IMR-90 (cell line): ENCODE measurements around the gene GRIFIN. TPM values are rescaled to one million over a fixed set of nuclear protein-coding genes. Genes with fewer than 3 reads are reported as not detected.

Experiments used
- ATAC-seq: fragments of 200-7000 bp; cut with Tn5 transposase; 2 replicates; pipeline ENCODE4 v1.9.1; 2020; ENCODE audit warnings: low read depth, mild to moderate bottlenecking, moderate library complexity
- BruUV-seq: library from RNA; stranded (reverse); fragments of 400-500 nt; replicated peaks from 2 replicates; lab custom pipeline; 2021; lab: Mats Ljungman, UMichigan
- CTCF ChIA-PET: fragments of 300-600 bp; formaldehyde crosslinking; extraction: SDS; loops from one replicate; lab custom pipeline; 2021; ENCODE audit warnings: antibody characterized with exemption; lab: Yijun Ruan, JAX
- POLR2A ChIA-PET: fragments of 300-600 bp; sonication (Branson Sonifier 250); formaldehyde crosslinking; loops from one replicate; lab custom pipeline; 2022; ENCODE audit warnings: antibody characterized with exemption; ENCODE audit not compliant: unreplicated experiment; lab: Charles Lee
- DNase-seq: peaks from one replicate; pipeline ENCODE4 v3.0.0; 2013
- H2AFZ ChIP-seq: replicated peaks from 2 replicates; pipeline ENCODE3; 2013; ENCODE audit warnings: low read length, mild to moderate bottlenecking; ENCODE audit not compliant: poor library complexity
- H2AK5ac ChIP-seq: 2 replicates; pipeline ENCODE4 v1.6.1; 2013; ENCODE audit warnings: low read depth, low read length, inconsistent platforms
- H2AK9ac ChIP-seq: replicated peaks from 2 replicates; pipeline ENCODE3; 2013; ENCODE audit warnings: mild to moderate bottlenecking, low read depth, low read length, moderate library complexity; ENCODE audit not compliant: poor library complexity
- H2BK120ac ChIP-seq: 2 replicates; pipeline ENCODE4 v1.6.1; 2013; ENCODE audit warnings: low read depth, low read length, inconsistent platforms
- H2BK15ac ChIP-seq: 3 replicates; pipeline ENCODE4 v1.6.1; 2013; ENCODE audit warnings: low read depth, low read length, inconsistent platforms
- H2BK20ac ChIP-seq: 2 replicates; pipeline ENCODE4 v1.6.1; 2013; ENCODE audit warnings: low read depth, mild to moderate bottlenecking, inconsistent platforms, low read length, moderate library complexity
- H2BK5ac ChIP-seq: 2 replicates; pipeline ENCODE4 v1.6.1; 2013; ENCODE audit warnings: mild to moderate bottlenecking, low read depth, low read length, inconsistent platforms; ENCODE audit not compliant: poor library complexity, severe bottlenecking
- H3K14ac ChIP-seq: replicated peaks from 2 replicates; pipeline ENCODE4 v1.6.1; 2013; ENCODE audit warnings: low read depth, low read length, inconsistent platforms
- H3K18ac ChIP-seq: 2 replicates; pipeline ENCODE4 v1.6.1; 2013; ENCODE audit warnings: low read depth, low read length, control low read depth
- H3K23ac ChIP-seq: 2 replicates; pipeline ENCODE4 v1.6.1; 2013; ENCODE audit warnings: low read depth, low read length, inconsistent platforms
- H3K27ac ChIP-seq: 2 replicates; pipeline ENCODE4 v1.5.1; 2013; ENCODE audit warnings: mild to moderate bottlenecking, control low read depth, low read length; ENCODE audit not compliant: insufficient read depth
- H3K27me3 ChIP-seq: 2 replicates; pipeline ENCODE4 v1.6.1; 2013; ENCODE audit warnings: low read length; ENCODE audit not compliant: control insufficient read depth, insufficient read depth
- H3K36me3 ChIP-seq: 2 replicates; pipeline ENCODE4 v1.6.1; 2013; ENCODE audit warnings: low read length, mixed read lengths; ENCODE audit not compliant: control insufficient read depth, insufficient read depth
- H3K4ac ChIP-seq: 2 replicates; pipeline ENCODE4 v1.6.1; 2013; ENCODE audit warnings: low read depth, low read length, inconsistent platforms
- H3K4me1 ChIP-seq: 2 replicates; pipeline ENCODE4 v1.6.1; 2013; ENCODE audit warnings: low read length, mixed read lengths; ENCODE audit not compliant: control insufficient read depth, insufficient read depth
- H3K4me2 ChIP-seq: 2 replicates; pipeline ENCODE4 v1.6.1; 2013; ENCODE audit warnings: low read depth, mild to moderate bottlenecking, control low read depth, low read length, moderate library complexity
- H3K4me3 ChIP-seq: 2 replicates; pipeline ENCODE4 v1.5.1; 2013; ENCODE audit warnings: low read depth, mild to moderate bottlenecking, control low read depth, low read length, moderate library complexity; ENCODE audit not compliant: insufficient read depth
- H3K56ac ChIP-seq: 2 replicates; pipeline ENCODE4 v1.6.1; 2013; ENCODE audit warnings: low read length, inconsistent platforms; ENCODE audit not compliant: insufficient read depth; ENCODE audit errors: extremely low read depth
- H3K79me1 ChIP-seq, 2 experiments: 2 replicates each; pipeline ENCODE4 v1.6.1; 2013; ENCODE audit warnings: low read length in 2 of 2, inconsistent platforms in 1 of 2, low read depth in 1 of 2
- H3K9ac ChIP-seq: 2 replicates; pipeline ENCODE4 v1.6.1; 2013; ENCODE audit warnings: low read depth, low read length, control low read depth
- H3K9me1 ChIP-seq: 2 replicates; pipeline ENCODE4 v1.6.1; 2013; ENCODE audit warnings: low read length, inconsistent platforms; ENCODE audit not compliant: insufficient read depth
- H3K9me3 ChIP-seq: 2 replicates; pipeline ENCODE4 v1.6.1; 2013; ENCODE audit warnings: low read length; ENCODE audit not compliant: control insufficient read depth, insufficient read depth
- H4K20me1 ChIP-seq: 2 replicates; pipeline ENCODE4 v1.6.1; 2013; ENCODE audit warnings: low read length, inconsistent platforms; ENCODE audit not compliant: insufficient read depth
- H4K5ac ChIP-seq: 2 replicates; pipeline ENCODE4 v1.6.1; 2013; ENCODE audit warnings: mild to moderate bottlenecking, low read depth, low read length, control low read depth
- H4K8ac ChIP-seq, 2 experiments: 2 replicates each; pipeline ENCODE4 v1.6.1; 2013; ENCODE audit warnings: low read depth in 2 of 2, low read length in 2 of 2, control low read depth in 1 of 2, inconsistent platforms in 1 of 2
- H4K91ac ChIP-seq: 2 replicates; pipeline ENCODE4 v1.6.1; 2013; ENCODE audit warnings: low read depth, low read length, inconsistent platforms; ENCODE audit not compliant: insufficient read depth
- MAFK ChIP-seq: IDR thresholded peaks from 2 replicates; pipeline ENCODE4 v1.6.1; 2012; ENCODE audit warnings: low read depth, low read length, improper control_type of control experiment
- POLR2A ChIP-seq: IDR thresholded peaks from 2 replicates; pipeline ENCODE4 v1.6.1; 2012; ENCODE audit warnings: mild to moderate bottlenecking, low read depth, low read length
- RCOR1 ChIP-seq: IDR thresholded peaks from 2 replicates; pipeline ENCODE4 v1.6.1; 2012; ENCODE audit warnings: mild to moderate bottlenecking, low read length, improper control_type of control experiment; ENCODE audit not compliant: insufficient replicate concordance
- RFX5 ChIP-seq: IDR thresholded peaks from 2 replicates; pipeline ENCODE4 v1.8.0; 2012; ENCODE audit warnings: low read depth, mild to moderate bottlenecking, low read length, moderate library complexity
- whole genome bisulfite sequencing, 2 experiments: methylation state at CpG; one replicate each; pipeline versions ENCODE4 v1.1.5 to v1.1.7; 2013; ENCODE audit warnings: missing lambda C conversion rate in 2 of 2; ENCODE audit not compliant: insufficient read length in 1 of 2; ENCODE audit errors: extremely low coverage in 2 of 2; 5-methylcytosine and 5-hydroxymethylcytosine counted together
- dilution Hi-C: fragments of 300-500 bp; cut with HindIII; formaldehyde crosslinking; loops from one replicate; pipeline ENCODE4 v1.14.3; 2018; ENCODE audit warnings: low sequenced_read_pairs; ENCODE audit not compliant: unreplicated experiment
- in situ Hi-C: fragments of 300-500 bp; cut with MboI; formaldehyde crosslinking; loops from 3 replicates; pipeline ENCODE4 v1.14.3; 2019; ENCODE audit warnings: low sequenced_read_pairs, inconsistent platforms, mixed read lengths
- intact Hi-C: fragments of 100-400 bp; cut with micrococcal nuclease; formaldehyde crosslinking; loops from 2 replicates; pipeline ENCODE4 v1.10.0; 2022
- polyA plus RNA-seq, 3 experiments: library from polyadenylated mRNA; depleted of rRNA; stranded (reverse); fragments of >200 nt; gene quantifications; 2 replicates each; pipeline ENCODE4 v1.2.3, GENCODE V29; 2012; ENCODE audit warnings: low replicate concordance in 1 of 3
- total RNA-seq: library from RNA; depleted of rRNA; stranded (reverse); fragments of >200 nt; gene quantifications from 2 replicates; pipeline ENCODE4 v1.2.3, GENCODE V29; 2012
- TF ChIP-seq, protein P1 (sequence below): fragments of 150-350 bp; IDR thresholded peaks from 2 replicates; pipeline ENCODE4 v1.6.1; 2016; ENCODE audit warnings: low read depth, mild to moderate bottlenecking, low read length, moderate library complexity, borderline replicate concordance
- TF ChIP-seq, protein P2 (sequence below): conservative IDR thresholded peaks from 2 replicates; pipeline ENCODE4 v1.5.1; 2012; ENCODE audit warnings: mild to moderate bottlenecking, low read depth, low read length, improper control_type of control experiment

The GRIFIN gene
- total and polyA plus RNA-seq, 2 of the 4 experiments (the other 2 are of a cell fraction): not detected

DNA sequence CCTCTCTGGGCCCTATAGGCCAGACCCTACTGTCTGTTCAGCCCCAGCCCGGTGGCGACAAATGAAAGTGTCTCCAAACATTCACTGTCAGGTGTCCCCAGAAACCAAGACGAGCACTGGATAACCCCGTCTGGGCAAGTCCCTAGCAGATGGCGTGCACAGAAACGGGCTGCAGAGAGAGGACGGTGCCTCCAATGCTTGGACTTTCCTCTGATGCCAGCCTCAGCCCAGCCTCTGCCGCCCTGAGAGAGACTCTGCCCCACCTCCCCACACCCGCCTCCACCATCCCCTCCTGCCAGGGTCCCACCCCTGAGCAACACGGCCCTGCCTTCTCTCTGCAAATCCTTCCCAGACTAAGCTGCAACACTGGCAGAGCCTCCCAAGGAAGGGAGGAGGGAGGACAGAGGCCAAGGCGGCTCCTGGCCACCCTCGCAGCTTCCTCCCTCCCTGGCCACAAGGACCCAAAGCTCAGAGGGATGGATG is 36.0 kb upstream of the GRIFIN start:
- peaks cover 7% of the 10 kb centered on the region for H3K9me1 ChIP-seq
- no peak overlapping the region for H3K4me2 ChIP-seq
- H2BK15ac ChIP-seq: no peak overlapping the region
- no peak overlapping the region for H2BK20ac ChIP-seq
- H3K27ac ChIP-seq: no peak overlapping the region
- H2AFZ ChIP-seq: peak overlapping the region; percentile 26
- H3K4ac ChIP-seq: no peak overlapping the region
- no peak overlapping the region for H3K56ac ChIP-seq
- H4K8ac ChIP-seq: no peak overlapping the region
- H3K4me3 ChIP-seq: no peak overlapping the region
- dilution Hi-C loops (no loop called here), intact Hi-C loops (no loop called here), in situ Hi-C loops (no loop called here)
- H2AK9ac ChIP-seq: no peak overlapping the region
- TF ChIP-seq POLR2A (no peak), MAFK (no peak), RCOR1 (no peak), RFX5 (no peak)
- TF ChIP-seq, protein P1, sequence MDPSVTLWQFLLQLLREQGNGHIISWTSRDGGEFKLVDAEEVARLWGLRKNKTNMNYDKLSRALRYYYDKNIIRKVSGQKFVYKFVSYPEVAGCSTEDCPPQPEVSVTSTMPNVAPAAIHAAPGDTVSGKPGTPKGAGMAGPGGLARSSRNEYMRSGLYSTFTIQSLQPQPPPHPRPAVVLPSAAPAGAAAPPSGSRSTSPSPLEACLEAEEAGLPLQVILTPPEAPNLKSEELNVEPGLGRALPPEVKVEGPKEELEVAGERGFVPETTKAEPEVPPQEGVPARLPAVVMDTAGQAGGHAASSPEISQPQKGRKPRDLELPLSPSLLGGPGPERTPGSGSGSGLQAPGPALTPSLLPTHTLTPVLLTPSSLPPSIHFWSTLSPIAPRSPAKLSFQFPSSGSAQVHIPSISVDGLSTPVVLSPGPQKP: no peak
- TF ChIP-seq, protein P2, sequence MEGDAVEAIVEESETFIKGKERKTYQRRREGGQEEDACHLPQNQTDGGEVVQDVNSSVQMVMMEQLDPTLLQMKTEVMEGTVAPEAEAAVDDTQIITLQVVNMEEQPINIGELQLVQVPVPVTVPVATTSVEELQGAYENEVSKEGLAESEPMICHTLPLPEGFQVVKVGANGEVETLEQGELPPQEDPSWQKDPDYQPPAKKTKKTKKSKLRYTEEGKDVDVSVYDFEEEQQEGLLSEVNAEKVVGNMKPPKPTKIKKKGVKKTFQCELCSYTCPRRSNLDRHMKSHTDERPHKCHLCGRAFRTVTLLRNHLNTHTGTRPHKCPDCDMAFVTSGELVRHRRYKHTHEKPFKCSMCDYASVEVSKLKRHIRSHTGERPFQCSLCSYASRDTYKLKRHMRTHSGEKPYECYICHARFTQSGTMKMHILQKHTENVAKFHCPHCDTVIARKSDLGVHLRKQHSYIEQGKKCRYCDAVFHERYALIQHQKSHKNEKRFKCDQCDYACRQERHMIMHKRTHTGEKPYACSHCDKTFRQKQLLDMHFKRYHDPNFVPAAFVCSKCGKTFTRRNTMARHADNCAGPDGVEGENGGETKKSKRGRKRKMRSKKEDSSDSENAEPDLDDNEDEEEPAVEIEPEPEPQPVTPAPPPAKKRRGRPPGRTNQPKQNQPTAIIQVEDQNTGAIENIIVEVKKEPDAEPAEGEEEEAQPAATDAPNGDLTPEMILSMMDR: no peak
- WGBS, 2 experiments: no CpG with 5 or more reads among the region's 12 CpGs
- CTCF ChIA-PET: no interaction called here
- no TSS peak for BruUV-seq
- H4K5ac ChIP-seq: no peak overlapping the region
- no peak overlapping the region for H3K14ac ChIP-seq
- H3K18ac ChIP-seq: no peak overlapping the region
- peaks cover 1% of the 10 kb centered on the region; the same call in 1 of the 2 replicates for H3K27me3 ChIP-seq
- H3K4me1 ChIP-seq: peaks cover 17% of the 10 kb centered on the region
- H2AK5ac ChIP-seq: no peak overlapping the region
- ATAC-seq (no peak), DNase-seq (no peak)
- POLR2A ChIA-PET: no interaction called here
- H3K9me3 ChIP-seq: no peaks in the 10 kb centered on the region
- no peak overlapping the region for H3K9ac ChIP-seq
- H3K79me1 ChIP-seq: no peaks in the 10 kb centered on the region
- H4K20me1 ChIP-seq: no peaks in the 10 kb centered on the region
- no peak overlapping the region for H2BK5ac ChIP-seq
- H3K23ac ChIP-seq: no peak overlapping the region
- H3K36me3 ChIP-seq: no peaks in the 10 kb centered on the region
- H2BK120ac ChIP-seq: no peak overlapping the region
- H4K91ac ChIP-seq: no peak overlapping the region
